Stimulated activated CD8-positive, alpha-beta memory T cell treated with anti-CD3 and anti-CD28 coated beads, Interleukin-7, amount 100 ng/mL, for 4 hours (primary cell): Measurements from ENCODE around the gene KCNG4.
"Not testable (repeated sequence)": the region's sequence is repeated elsewhere in the genome, so short reads cannot be mapped to it uniquely, and the experiment has no call there.

ENCODE experiments used
- DNase-seq, 2 donors: peaks; one replicate each; pipeline ENCODE4 v3.0.0-alpha.2; 2020; ENCODE audit warnings: low read depth in 2 of 2

KCNG4 gene

GRCh38 chr16:84236671-84237070 lies 3.1 kb downstream of the KCNG4 start:
- DNase-seq = no peak

- no peak for DNase-seq
Measured at GRCh38 chr16:84234321-84235241, 5.2 kb downstream of the KCNG4 start.

GRCh38 chr16:84233748-84234147 lies 6.1 kb downstream of the KCNG4 start:
- no peak for DNase-seq

GRCh38 chr16:84232969-84233368 lies 6.8 kb downstream of the KCNG4 start:
- no peak for DNase-seq

GRCh38 chr16:84232060-84232459 lies 7.8 kb downstream of the KCNG4 start:
- no peak for DNase-seq

- no peak for DNase-seq
Measured at GRCh38 chr16:84229471-84229870, 10.3 kb downstream of the KCNG4 start.

- DNase-seq = no peak
Measured at GRCh38 chr16:84228256-84228838, 11.5 kb downstream of the KCNG4 start.

- no peak for DNase-seq
Measured at GRCh38 chr16:84227548-84227947, 12.3 kb downstream of the KCNG4 start.

GRCh38 chr16:84226026-84226425 lies 13.8 kb downstream of the KCNG4 start:
- no peak for DNase-seq

- DNase-seq = no peak
Measured at GRCh38 chr16:84225571-84225970, 14.2 kb downstream of the KCNG4 start.

- DNase-seq = no peak
Measured at GRCh38 chr16:84225126-84225525, 14.7 kb downstream of the KCNG4 start.

- no peak for DNase-seq
Measured at GRCh38 chr16:84224554-84224953, 15.3 kb downstream of the KCNG4 start.

GRCh38 chr16:84223456-84223855 lies 16.4 kb downstream of the KCNG4 start:
- no peak for DNase-seq

- DNase-seq = no peak
Measured at GRCh38 chr16:84220851-84221250, 19.0 kb downstream of the KCNG4 start.

- no peak for DNase-seq
Measured at GRCh38 chr16:84218956-84219355, 20.9 kb downstream of the KCNG4 start.

GRCh38 chr16:84218176-84218823 lies 21.5 kb downstream of the KCNG4 start:
- DNase-seq = no peak

GRCh38 chr16:84216144-84216543 lies 23.7 kb downstream of the KCNG4 start:
- DNase-seq = not testable (repeated sequence)

- no peak for DNase-seq
Measured at GRCh38 chr16:84215531-84215930, 24.3 kb downstream of the KCNG4 start.

- no peak for DNase-seq
Measured at GRCh38 chr16:84214451-84215066, 25.3 kb downstream of the KCNG4 start.

- no peak for DNase-seq
Measured at GRCh38 chr16:84212631-84213030, 27.2 kb downstream of the KCNG4 start.

- DNase-seq = no peak
Measured at GRCh38 chr16:84212154-84212553, 27.7 kb downstream of the KCNG4 start.

- no peak for DNase-seq
Measured at GRCh38 chr16:84209989-84210388, 29.8 kb downstream of the KCNG4 start.
